ENCODE measurements around the gene MISFA. TPM values are rescaled to one million over a fixed set of nuclear protein-coding genes. Genes with fewer than 3 reads are reported as not detected.
A peak's percentile ranks its signal among the peaks of the same experiment; 100 is the strongest.

Gene MISFA
- total and polyA plus RNA-seq, 9 of the 15 experiments (the other 6 are each of a cell fraction or from before 2014, with no cell fraction given), result 1.6 to 6.3 (median 3.4) TPM

GRCh38 chr11:18588297-18589252, 11.0 kb upstream of the MISFA start, which contains the start of gene UEVLD (continued):
- TF ChIP-seq ZNF609 (CRISPR knock-in tag; IDR thresholded peaks at IDR 0.05; ENCODE audit: borderline replicate concordance) (no peak), ZNF707 (CRISPR knock-in tag; conservative IDR thresholded peaks at IDR 0.05) (no peak), WHSC1 (IDR thresholded peaks at IDR 0.05; ENCODE audit: low read length) (no peak), TCF7 (IDR thresholded peaks at IDR 0.05; ENCODE audit: borderline replicate concordance) (no peak), MEIS2 (IDR thresholded peaks at IDR 0.05; ENCODE audit: partially characterized antibody) (no peak), HMG20A (CRISPR knock-in tag; conservative IDR thresholded peaks at IDR 0.05) (no peak), ZNF140 (CRISPR knock-in tag; IDR thresholded peaks at IDR 0.05) (no peak), PURB (CRISPR knock-in tag; IDR thresholded peaks at IDR 0.05; ENCODE audit: low read depth) (no peak), ATF4 (CRISPR knock-in tag; IDR thresholded peaks at IDR 0.05) (no peak), MLLT1 (IDR thresholded peaks at IDR 0.05) (no peak), PREB (CRISPR knock-in tag; IDR thresholded peaks at IDR 0.05) (0 out of 2 replicates have a peak, but pooled peaks have one; percentile 12), EZH2 (IDR thresholded peaks at IDR 0.05; ENCODE audit: borderline replicate concordance, low read depth, low read length) (no peak), PHF20 (IDR thresholded peaks at IDR 0.05; ENCODE audit: partially characterized antibody) (peak; percentile 90)
